ENCODE results near the gene ITGB5. TPM values are rescaled to one million over a fixed set of nuclear protein-coding genes. Genes with fewer than 3 reads are reported as not detected.
A peak's percentile ranks its signal among the peaks of the same experiment; 100 is the strongest.
"Not testable (repeated sequence)": the region's sequence is repeated elsewhere in the genome, so short reads cannot be mapped to it uniquely, and the experiment has no call there.

The ITGB5 gene
- total and polyA plus RNA-seq, 4 donors = 21.0 to 126 (median 43.7) TPM

GRCh38 chr3:124791142-124791541, 96.0 kb downstream of the ITGB5 start:
- Histone ChIP-seq H3K27me3 (ENCODE audit: control insufficient read depth in 3 of 3, insufficient read depth in 3 of 3, low read length in 2 of 3) (no peaks in the 10 kb centered on the region), H3K4me3 (no peak overlapping the region), H3K36me3 (ENCODE audit: control insufficient read depth in 4 of 4, insufficient read depth in 4 of 4, low read length in 4 of 4) (peaks cover 0 to 11% (median 6%) of the 10 kb centered on the region in 4 donors), H3K9me3 (ENCODE audit: control insufficient read depth in 4 of 4, insufficient read depth in 3 of 4, low read length in 3 of 4) (no peaks in the 10 kb centered on the region), H3K9ac (ENCODE audit: insufficient read depth in 1 of 2, low read length in 2 of 2) (no peak overlapping the region), H3K4me1 (ENCODE audit: control insufficient read depth in 5 of 5, insufficient read depth in 5 of 5, low read length in 5 of 5) (peaks cover 0 to 37% (median 9%) of the 10 kb centered on the region in 5 donors), H3K27ac (ENCODE audit: low read depth in 1 of 2, low read length in 1 of 2) (peak overlapping the region in 1 of 2 donors; percentile 37)
- DNase-seq (no peak), ATAC-seq (ENCODE audit: insufficient read depth, low FRiP score) (no peak)
- TF ChIP-seq CTCF (IDR thresholded peaks at IDR 0.05; ENCODE audit: control extremely low read depth, extremely low read depth) = no peak
- WGBS, 2 donors = 81 to 83% methylated on average over 4 of the region's 4 CpGs

- 86 to 95% methylated on average over 3 to 4 of the region's 5 CpGs for WGBS, 2 donors
- not testable (repeated sequence) for ATAC-seq (ENCODE audit: insufficient read depth, low FRiP score)
These were observed 98.1 kb downstream of the ITGB5 start for GRCh38 chr3:124789103-124789502.

GRCh38 chr3:124788254-124788745, 98.9 kb downstream of the ITGB5 start:
- no peak for DNase-seq
- ATAC-seq (ENCODE audit: insufficient read depth, low FRiP score) = no peak
- no peak for TF ChIP-seq CTCF (IDR thresholded peaks at IDR 0.05; ENCODE audit: control extremely low read depth, extremely low read depth)
- H3K27ac ChIP-seq (ENCODE audit: low read depth in 1 of 2, low read length in 1 of 2) = peak overlapping the region in 1 of 2 donors; percentile 59
- H3K4me3 ChIP-seq = no peak overlapping the region
- H3K9me3 ChIP-seq (ENCODE audit: control insufficient read depth in 4 of 4, insufficient read depth in 3 of 4, low read length in 3 of 4) = no peaks in the 10 kb centered on the region
- no peaks in the 10 kb centered on the region for H3K27me3 ChIP-seq (ENCODE audit: control insufficient read depth in 3 of 3, insufficient read depth in 3 of 3, low read length in 2 of 3)
- H3K4me1 ChIP-seq (ENCODE audit: control insufficient read depth in 5 of 5, insufficient read depth in 5 of 5, low read length in 5 of 5) = peaks cover 2 to 32% (median 9%) of the 10 kb centered on the region in 5 donors
- 87 to 91% methylated on average over 2 of the region's 2 CpGs for WGBS, 2 donors
- H3K36me3 ChIP-seq (ENCODE audit: control insufficient read depth in 4 of 4, insufficient read depth in 4 of 4, low read length in 4 of 4) = peaks cover 0 to under 1% (median 0%) of the 10 kb centered on the region in 4 donors
- H3K9ac ChIP-seq (ENCODE audit: insufficient read depth in 1 of 2, low read length in 2 of 2) = no peak overlapping the region

More at GRCh38 chr3:124789103-124789502, 98.1 kb downstream of the ITGB5 start:
- H3K36me3 ChIP-seq (ENCODE audit: control insufficient read depth in 4 of 4, insufficient read depth in 4 of 4, low read length in 4 of 4); H3K27me3 ChIP-seq (ENCODE audit: control insufficient read depth in 3 of 3, insufficient read depth in 3 of 3, low read length in 2 of 3); H3K9me3 ChIP-seq (ENCODE audit: control insufficient read depth in 4 of 4, insufficient read depth in 3 of 4, low read length in 3 of 4); DNase-seq; H3K4me3 ChIP-seq; H3K9ac ChIP-seq (ENCODE audit: insufficient read depth in 1 of 2, low read length in 2 of 2): not testable (repeated sequence)
- H3K4me1 ChIP-seq (ENCODE audit: control insufficient read depth in 5 of 5, insufficient read depth in 5 of 5, low read length in 5 of 5) = peaks cover 0 to 37% (median 9%) of the 10 kb centered on the region in 5 donors
- H3K27ac ChIP-seq (ENCODE audit: low read depth in 1 of 2, low read length in 1 of 2) = peak overlapping the region in 1 of 2 donors; percentile 59

- H3K4me1 ChIP-seq (ENCODE audit: control insufficient read depth in 5 of 5, insufficient read depth in 5 of 5, low read length in 5 of 5) = peaks cover 2 to 26% (median 9%) of the 10 kb centered on the region in 5 donors
- H3K9me3 ChIP-seq (ENCODE audit: control insufficient read depth in 4 of 4, insufficient read depth in 3 of 4, low read length in 3 of 4) = no peaks in the 10 kb centered on the region
- ATAC-seq (ENCODE audit: insufficient read depth, low FRiP score) = no peak
- DNase-seq = no peak
- no peak for TF ChIP-seq CTCF (IDR thresholded peaks at IDR 0.05; ENCODE audit: control extremely low read depth, extremely low read depth)
- WGBS, 2 donors = 93 to 95% methylated on average over 3 of the region's 3 CpGs
- no peaks in the 10 kb centered on the region for H3K36me3 ChIP-seq (ENCODE audit: control insufficient read depth in 4 of 4, insufficient read depth in 4 of 4, low read length in 4 of 4)
- H3K9ac ChIP-seq (ENCODE audit: insufficient read depth in 1 of 2, low read length in 2 of 2) = no peak overlapping the region
- H3K27me3 ChIP-seq (ENCODE audit: control insufficient read depth in 3 of 3, insufficient read depth in 3 of 3, low read length in 2 of 3) = no peaks in the 10 kb centered on the region
- H3K4me3 ChIP-seq = no peak overlapping the region
- H3K27ac ChIP-seq (ENCODE audit: low read depth in 1 of 2, low read length in 1 of 2) = peak overlapping the region in 1 of 2 donors; percentile 59
These were observed 99.5 kb downstream of the ITGB5 start for GRCh38 chr3:124787476-124788195.

Measured in lung (tissue), 12 donors.